22Rv1 (cell line): ENCODE results near the gene CACNG8.

Source experiments
- CTCF ChIP-seq: fragments of 450-650 bp; IDR thresholded peaks from 2 replicates; pipeline ENCODE4 v1.5.1; 2017; ENCODE audit warnings: mild to moderate bottlenecking
- ZFX ChIP-seq: fragments of 450-650 bp; IDR thresholded peaks from 2 replicates; pipeline ENCODE4 v1.6.1; 2017; ENCODE audit warnings: antibody characterized with exemption, borderline replicate concordance

- TF ChIP-seq CTCF (no peak), ZFX (no peak)
Measured at GRCh38 chr19:53977429-53977990, 14.8 kb downstream of the CACNG8 start.
